Stimulated activated CD8-positive, alpha-beta memory T cell treated with anti-CD3 and anti-CD28 coated beads, Interleukin-7, amount 100 ng/mL, for 4 hours (primary cell): ENCODE data around the gene SLC15A2.
"Not testable (repeated sequence)": the region's sequence is repeated elsewhere in the genome, so short reads cannot be mapped to it uniquely, and the experiment has no call there.

Source experiments
- DNase-seq, 2 donors: peaks; one replicate each; pipeline ENCODE4 v3.0.0-alpha.2; 2020; ENCODE audit warnings: low read depth in 2 of 2

Gene SLC15A2

GRCh38 chr3:121894301-121894990 is at the start of gene SLC15A2:
SLC15A2 (plus strand) TSS chr3:121894401; CDS start chr3:121894477, 76 bp downstream.
- DNase-seq, result no peak

- no peak for DNase-seq
Measured at GRCh38 chr3:121844892-121845291, 49.3 kb upstream of the SLC15A2 start.

DNA sequence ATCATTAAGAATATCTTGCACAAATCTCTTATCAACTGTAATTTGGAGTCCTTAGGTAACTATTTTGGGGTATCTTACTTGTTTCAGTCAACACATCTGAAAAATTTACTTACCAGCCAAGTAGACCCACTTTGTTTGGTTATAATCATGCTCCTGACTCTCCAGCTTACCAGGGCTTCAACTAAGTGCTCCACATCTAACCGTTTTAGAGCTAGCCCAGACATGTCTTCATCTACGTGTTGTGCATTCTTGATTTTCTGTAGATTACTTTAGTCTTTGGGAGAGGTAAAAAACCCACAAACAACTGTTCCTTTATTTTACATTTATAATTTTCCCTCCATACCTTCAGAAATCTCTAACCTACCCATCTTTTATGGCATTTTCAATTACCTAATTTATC is 41.9 kb upstream of the SLC15A2 start:
- no peak for DNase-seq

DNA sequence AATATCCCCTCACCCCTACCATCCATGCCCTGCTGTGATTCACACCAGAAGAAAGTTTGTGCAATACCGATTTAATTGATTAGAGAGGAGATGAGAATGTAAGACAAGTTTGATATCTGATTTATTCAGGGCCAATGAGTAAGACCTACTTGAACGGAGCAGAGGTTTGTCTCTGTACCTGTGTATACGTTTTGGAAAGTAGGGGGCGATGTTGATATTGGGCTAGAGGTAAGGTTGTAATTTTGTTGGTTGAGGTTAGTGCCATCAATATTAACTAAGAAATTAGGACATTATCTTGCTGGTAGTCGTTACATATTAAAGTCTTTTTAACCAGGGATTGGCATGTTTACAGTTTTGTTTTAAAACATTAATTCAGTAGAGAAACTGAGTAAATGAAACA is 38.6 kb upstream of the SLC15A2 start:
- no peak for DNase-seq

DNA sequence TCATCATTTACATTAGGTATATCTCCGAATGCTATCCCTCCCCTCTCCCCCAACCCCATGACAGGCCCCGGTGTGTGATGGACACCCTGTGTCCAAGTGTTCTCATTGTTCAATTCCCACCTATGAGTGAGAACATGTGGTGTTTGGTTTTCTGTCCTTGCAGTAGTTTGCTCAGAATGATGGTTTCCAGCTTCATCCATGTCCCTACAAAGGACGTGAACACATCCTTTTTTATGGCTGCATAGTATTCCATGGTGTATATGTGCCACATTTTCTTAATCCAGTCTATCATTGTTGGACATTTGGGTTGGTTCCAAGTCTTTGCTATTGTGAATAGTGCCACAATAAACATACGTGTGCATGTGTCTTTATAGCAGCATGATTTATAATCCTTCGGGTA is 36.4 kb upstream of the SLC15A2 start:
- not testable (repeated sequence) for DNase-seq

GRCh38 chr3:121863247-121863646 is 31.0 kb upstream of the SLC15A2 start:
- not testable (repeated sequence) for DNase-seq

DNA sequence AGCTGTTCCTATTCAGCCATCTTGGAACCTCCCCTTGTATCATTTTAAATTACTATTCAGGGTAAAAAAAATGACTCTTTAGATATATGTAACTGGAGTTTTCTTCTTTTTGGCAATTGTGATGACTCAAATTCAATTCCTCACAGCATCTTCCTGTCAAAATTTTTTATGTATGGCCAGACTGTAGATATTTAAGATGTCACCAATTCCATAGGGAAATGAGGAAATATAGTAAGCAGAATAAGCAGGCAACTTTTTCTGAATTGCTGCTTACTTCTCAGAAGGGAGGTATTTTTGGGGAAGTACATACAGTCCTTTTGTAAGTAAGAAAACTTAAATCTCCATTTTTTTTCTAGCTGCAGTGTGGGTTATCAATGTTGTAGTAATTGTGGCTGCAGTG is 30.4 kb upstream of the SLC15A2 start:
- no peak for DNase-seq

DNA sequence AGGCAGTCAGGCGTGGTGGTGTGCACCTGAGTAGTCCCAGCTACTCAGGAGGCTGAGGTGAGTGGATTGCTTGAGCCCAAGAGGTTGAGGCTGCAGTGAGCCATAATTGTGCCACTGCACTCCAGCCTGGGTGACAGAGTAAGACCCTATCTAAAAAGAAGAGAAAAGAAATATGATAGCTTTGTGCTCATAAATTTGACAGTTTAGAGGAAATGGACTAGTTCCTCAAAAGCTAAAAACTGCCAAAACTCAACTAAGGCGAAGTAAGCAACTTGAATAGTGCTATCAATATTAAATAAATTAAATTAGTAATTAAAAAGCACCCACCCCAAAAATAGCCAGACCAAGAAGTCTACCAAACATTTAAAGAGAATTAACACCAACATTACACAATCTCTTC is 24.5 kb upstream of the SLC15A2 start:
- DNase-seq, result no peak

- no peak for DNase-seq
Measured at GRCh38 chr3:121870717-121871116, 23.5 kb upstream of the SLC15A2 start.

- DNase-seq, result no peak
Measured at GRCh38 chr3:121871430-121871829, 22.8 kb upstream of the SLC15A2 start.

DNA sequence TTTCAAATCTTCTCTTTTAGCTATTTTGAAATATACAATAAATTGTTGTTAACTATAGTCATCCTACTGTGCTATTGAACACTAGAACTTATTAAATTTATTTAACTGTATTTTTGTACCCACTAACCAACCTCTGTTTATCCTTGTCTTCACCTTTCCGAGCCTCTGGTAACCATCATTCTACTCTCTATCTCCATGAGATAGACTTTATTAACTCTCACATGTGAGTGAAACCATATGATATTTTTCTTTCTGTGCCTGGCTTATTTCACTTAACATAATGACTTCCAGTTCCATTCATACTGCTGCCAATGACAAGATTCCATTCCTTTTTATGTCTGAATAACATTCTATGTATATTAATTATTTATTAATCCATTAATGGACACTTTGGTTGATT is 15.8 kb upstream of the SLC15A2 start:
- no peak for DNase-seq

- DNase-seq, result no peak
Measured at GRCh38 chr3:121883507-121883906, 10.7 kb upstream of the SLC15A2 start.

- no peak for DNase-seq
Measured at GRCh38 chr3:121885386-121885785, 8.8 kb upstream of the SLC15A2 start.

- DNase-seq, result no peak
Measured at GRCh38 chr3:121895121-121895520, 920 bp downstream of the SLC15A2 start.

GRCh38 chr3:121895736-121896135 is 1.5 kb downstream of the SLC15A2 start:
- DNase-seq, result no peak

DNA sequence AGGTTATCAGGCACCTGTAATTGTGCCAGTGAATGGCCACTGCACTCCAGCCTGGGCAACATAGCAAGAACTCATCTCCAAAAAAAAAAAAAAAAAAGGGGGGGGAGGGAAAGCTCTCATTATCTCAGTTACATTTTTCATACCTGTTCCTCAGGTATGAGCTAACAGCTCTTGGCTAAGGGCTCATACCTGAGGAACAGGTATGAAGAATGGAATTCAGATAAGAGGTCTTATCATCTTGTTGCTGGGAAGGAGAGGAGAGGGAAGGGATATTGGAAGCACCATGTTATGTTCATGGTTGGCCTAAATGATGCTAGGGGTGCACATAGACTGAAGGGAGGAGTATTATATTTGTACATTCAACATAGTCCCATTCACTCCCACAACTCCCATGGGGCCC is 2.6 kb downstream of the SLC15A2 start:
- no peak for DNase-seq

GRCh38 chr3:121897296-121897695 is 3.1 kb downstream of the SLC15A2 start:
- no peak for DNase-seq

- no peak for DNase-seq
Measured at GRCh38 chr3:121913305-121913990, 19.2 kb downstream of the SLC15A2 start.

GRCh38 chr3:121914081-121914998 is 20.1 kb downstream of the SLC15A2 start:
- no peak for DNase-seq

DNA sequence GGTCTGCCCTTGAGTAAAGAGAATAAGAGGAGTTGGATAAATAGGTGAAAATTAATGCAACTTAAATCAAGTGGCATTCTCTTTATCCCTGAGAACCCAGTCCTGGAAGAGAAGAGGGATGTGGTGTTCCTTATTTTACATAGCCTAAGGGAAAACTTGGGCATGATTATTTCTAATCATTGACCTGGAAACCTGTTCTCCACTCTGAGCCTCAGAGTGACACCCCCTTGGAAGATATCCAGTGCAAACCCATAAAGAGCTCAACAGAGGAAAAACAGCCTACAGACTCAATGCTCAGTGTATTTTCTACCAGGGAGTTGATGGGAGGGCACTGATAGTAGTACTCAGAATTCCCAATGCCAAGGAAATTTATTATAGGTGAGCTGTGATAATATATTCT is 22.0 kb downstream of the SLC15A2 start:
- DNase-seq, result no peak

GRCh38 chr3:121918779-121919483 is 24.7 kb downstream of the SLC15A2 start:
- no peak for DNase-seq

GRCh38 chr3:121924734-121925133 is 30.5 kb downstream of the SLC15A2 start:
- no peak for DNase-seq
